ENCODE results near the gene YWHAB. TPM values are rescaled to one million over a fixed set of nuclear protein-coding genes. Genes with fewer than 3 reads are reported as not detected.

Gene YWHAB
- total and polyA plus RNA-seq, 2 donors (not counting 3 experiments of a cell fraction or from before 2014, with no cell fraction given) = 65.9 to 255 TPM

- no peaks in the 10 kb centered on the region for H4K20me1 ChIP-seq (replicated peaks; ENCODE audit: control insufficient read depth, extremely low read depth, insufficient read depth, low read length)
- H2AFZ ChIP-seq (ENCODE audit: low read depth, low read length) = no peak overlapping the region
- intact Hi-C loops (cut with micrococcal nuclease) = no loop called here
- no peaks in the 10 kb centered on the region for H3K79me2 ChIP-seq (ENCODE audit: control insufficient read depth, insufficient read depth, low read length)
- no peaks in the 10 kb centered on the region for H3K9me3 ChIP-seq (replicated peaks; ENCODE audit: control insufficient read depth, insufficient read depth, low read length)
- H3K4me3 ChIP-seq (replicated peaks in 1 of 3; ENCODE audit: insufficient read depth in 1 of 3, low read depth in 1 of 3, low read length in 3 of 3) = no peak overlapping the region
- no peak overlapping the region for H3K27ac ChIP-seq (ENCODE audit: insufficient read depth, low read depth, low read length)
- dilution Hi-C loops (cut with MboI; ENCODE audit: extremely low pct_ligation_motif_present, low sequenced_read_pairs) = no loop called here
- no peaks in the 10 kb centered on the region for H3K4me1 ChIP-seq (ENCODE audit: control insufficient read depth, extremely low read depth, insufficient read depth, low read length)
- H3K36me3 ChIP-seq (ENCODE audit: control insufficient read depth in 2 of 2, extremely low read depth in 1 of 2, insufficient read depth in 2 of 2, low read length in 2 of 2) = peaks cover 0 to 5% of the 10 kb centered on the region in 2 experiments
- H3K27me3 ChIP-seq (ENCODE audit: control insufficient read depth in 2 of 2, insufficient read depth in 2 of 2, low read length in 2 of 2) = no peaks in the 10 kb centered on the region
- POLR2A ChIA-PET = no interaction called here
- H3K9me1 ChIP-seq (replicated peaks; ENCODE audit: control insufficient read depth, extremely low read depth, insufficient read depth, low read length) = no peaks in the 10 kb centered on the region
- TF ChIP-seq MYC (IDR thresholded peaks at IDR 0.05; ENCODE audit: low read depth, low read length) (no peak), EZH2 (IDR thresholded peaks at IDR 0.05; ENCODE audit: borderline replicate concordance, low read depth, low read length, severe bottlenecking) (no peak), FOS (IDR thresholded peaks at IDR 0.05; ENCODE audit: borderline replicate concordance, insufficient read depth, low read length) (no peak), MAX (IDR thresholded peaks at IDR 0.05; ENCODE audit: insufficient read depth, insufficient read length) (no peak), POLR2A (IDR thresholded peaks at IDR 0.05; ENCODE audit: low read depth, low read length) (no peak), GATA2 (IDR thresholded peaks at IDR 0.05; ENCODE audit: insufficient read depth, insufficient read length, low read depth, low read length) (no peak)
- no peak overlapping the region for H3K9ac ChIP-seq (replicated peaks; ENCODE audit: extremely low read depth, insufficient read depth, low read length)
- no peak overlapping the region for H3K4me2 ChIP-seq (ENCODE audit: insufficient read depth, low read length)
- no peak for FAIRE-seq
- no TSS peak for BruUV-seq (replicated peaks)
- DNase-seq (ENCODE audit: low read depth, low spot score) = no peak
- CTCF ChIA-PET = no interaction called here
Measured at GRCh38 chr20:44931911-44932310, 46.4 kb downstream of the YWHAB start.

- FAIRE-seq (no peak), DNase-seq (ENCODE audit: low read depth, low spot score) (no peak)
- Histone ChIP-seq H3K4me1 (ENCODE audit: control insufficient read depth, extremely low read depth, insufficient read depth, low read length) (no peaks in the 10 kb centered on the region), H3K36me3 (ENCODE audit: control insufficient read depth in 2 of 2, extremely low read depth in 1 of 2, insufficient read depth in 2 of 2, low read length in 2 of 2) (peaks cover 0 to 5% of the 10 kb centered on the region in 2 experiments), H3K4me2 (ENCODE audit: insufficient read depth, low read length) (no peak overlapping the region), H3K4me3 (replicated peaks in 1 of 3; ENCODE audit: insufficient read depth in 1 of 3, low read depth in 1 of 3, low read length in 3 of 3) (no peak overlapping the region), H3K9me1 (replicated peaks; ENCODE audit: control insufficient read depth, extremely low read depth, insufficient read depth, low read length) (no peaks in the 10 kb centered on the region), H4K20me1 (replicated peaks; ENCODE audit: control insufficient read depth, extremely low read depth, insufficient read depth, low read length) (no peaks in the 10 kb centered on the region), H3K27ac (ENCODE audit: insufficient read depth, low read depth, low read length) (no peak overlapping the region), H3K9ac (replicated peaks; ENCODE audit: extremely low read depth, insufficient read depth, low read length) (no peak overlapping the region), H3K9me3 (replicated peaks; ENCODE audit: control insufficient read depth, insufficient read depth, low read length) (no peaks in the 10 kb centered on the region), H3K79me2 (ENCODE audit: control insufficient read depth, insufficient read depth, low read length) (no peaks in the 10 kb centered on the region), H2AFZ (ENCODE audit: low read depth, low read length) (no peak overlapping the region), H3K27me3 (ENCODE audit: control insufficient read depth in 2 of 2, insufficient read depth in 2 of 2, low read length in 2 of 2) (no peaks in the 10 kb centered on the region)
- CTCF ChIA-PET = no interaction called here
- BruUV-seq (replicated peaks) = no TSS peak
- intact Hi-C loops (cut with micrococcal nuclease) (no loop called here), dilution Hi-C loops (cut with MboI; ENCODE audit: extremely low pct_ligation_motif_present, low sequenced_read_pairs) (no loop called here)
- TF ChIP-seq EZH2 (IDR thresholded peaks at IDR 0.05; ENCODE audit: borderline replicate concordance, low read depth, low read length, severe bottlenecking) = no peak
- POLR2A ChIA-PET = no interaction called here
Measured at GRCh38 chr20:44932916-44933315, 47.4 kb downstream of the YWHAB start.
